Neural cell (in vitro differentiated cells): ENCODE data around the gene PSMB1. TPM values are rescaled to one million over a fixed set of nuclear protein-coding genes. Genes with fewer than 3 reads are reported as not detected.

Source experiments
- H2AFZ ChIP-seq: fragments of 200-600, 300-800 bp; sonication (generic), shearing (Covaris generic); 2 replicates; pipeline ENCODE4 v1.6.0; 2014; ENCODE audit warnings: low read depth, mild to moderate bottlenecking, antibody characterized with exemption, low read length, moderate library complexity
- H3F3A ChIP-seq: fragments of 200-600 bp; shearing (Covaris generic); 2 replicates; pipeline ENCODE4 v1.6.1; 2016; ENCODE audit warnings: mild to moderate bottlenecking, moderate library complexity, mixed read lengths, antibody characterized with exemption, low read length; ENCODE audit not compliant: insufficient read depth, poor library complexity, severe bottlenecking
- H3K27ac ChIP-seq: fragments of 200-600, 300-800 bp; sonication (generic), shearing (Covaris generic); 2 replicates; pipeline ENCODE4 v1.5.1; 2014; ENCODE audit warnings: mild to moderate bottlenecking, low read length, moderate library complexity
- H3K27me3 ChIP-seq: fragments of 300-800, 200-600 bp; sonication (generic), shearing (Covaris generic); 2 replicates; pipeline ENCODE4 v1.6.0; 2014; ENCODE audit warnings: mild to moderate bottlenecking, low read depth, low read length, moderate library complexity; ENCODE audit not compliant: insufficient read depth
- H3K36me3 ChIP-seq: fragments of 300-800, 200-600 bp; sonication (generic), shearing (Covaris generic); 2 replicates; pipeline ENCODE4 v1.5.1; 2014; ENCODE audit warnings: mild to moderate bottlenecking, antibody characterized with exemption, low read length, moderate library complexity; ENCODE audit not compliant: insufficient read depth
- H3K4me2 ChIP-seq: fragments of 300-800, 200-600 bp; sonication (generic), shearing (Covaris generic); 2 replicates; pipeline ENCODE4 v1.6.0; 2014; ENCODE audit warnings: mild to moderate bottlenecking, low read length
- H3K4me3 ChIP-seq: fragments of 300-800, 200-600 bp; sonication (generic), shearing (Covaris generic); 2 replicates; pipeline ENCODE4 v1.5.1; 2014; ENCODE audit warnings: mild to moderate bottlenecking, low read length, moderate library complexity
- H3K79me2 ChIP-seq: fragments of 200-600 bp; shearing (Covaris generic); replicated peaks from 2 replicates; pipeline ENCODE4 v1.6.0; 2014; ENCODE audit warnings: mild to moderate bottlenecking, low read length, moderate library complexity; ENCODE audit not compliant: insufficient read depth
- H3K9ac ChIP-seq: fragments of 300-800, 200-600 bp; sonication (generic), shearing (Covaris generic); 2 replicates; pipeline ENCODE4 v1.6.1; 2016; ENCODE audit warnings: mild to moderate bottlenecking, low read length, mixed read lengths
- H3K9me2 ChIP-seq: fragments of 200-600 bp; shearing (Covaris generic); 2 replicates; pipeline ENCODE4 v1.6.1; 2016; ENCODE audit warnings: mild to moderate bottlenecking, low read length, mixed read lengths; ENCODE audit not compliant: insufficient read depth
- H3K9me3 ChIP-seq: fragments of 200-600, 300-800 bp; sonication (generic), shearing (Covaris generic); 2 replicates; pipeline ENCODE4 v1.6.1; 2016; ENCODE audit warnings: mild to moderate bottlenecking, mixed run types, low read length, moderate library complexity, mixed read lengths
- H4K20me1 ChIP-seq: fragments of 200-600 bp; shearing (Covaris generic); 2 replicates; pipeline ENCODE4 v1.6.1; 2016; ENCODE audit warnings: mild to moderate bottlenecking, mixed run types; ENCODE audit not compliant: insufficient read depth
- CTCF ChIP-seq: fragments of 450-650 bp; IDR thresholded peaks from 2 replicates; pipeline ENCODE4 v1.5.1; 2014; ENCODE audit warnings: antibody characterized with exemption, mild to moderate bottlenecking, moderate library complexity; ENCODE audit not compliant: poor library complexity, severe bottlenecking
- EP300 ChIP-seq: fragments of 450-650 bp; conservative IDR thresholded peaks from 2 replicates; pipeline ENCODE4 v1.6.1; 2014; ENCODE audit warnings: antibody characterized with exemption, mild to moderate bottlenecking, moderate library complexity; ENCODE audit not compliant: poor library complexity, severe bottlenecking
- EZH2 ChIP-seq: fragments of 200-600, 300-800 bp; shearing (Covaris generic), sonication (generic); IDR thresholded peaks from 2 replicates; pipeline ENCODE4 v1.6.1; 2014; ENCODE audit warnings: antibody characterized with exemption, low read length, borderline replicate concordance, mild to moderate bottlenecking; ENCODE audit not compliant: insufficient read depth, poor library complexity, severe bottlenecking
- MXI1 ChIP-seq: fragments of 450-650 bp; conservative IDR thresholded peaks from 2 replicates; pipeline ENCODE4 v1.6.1; 2014; ENCODE audit warnings: antibody characterized with exemption, mild to moderate bottlenecking; ENCODE audit not compliant: poor library complexity, severe bottlenecking
- POLR2AphosphoS5 ChIP-seq: IDR thresholded peaks from 2 replicates; pipeline ENCODE4 v1.6.1; 2012
- RAD21 ChIP-seq: fragments of 450-650 bp; conservative IDR thresholded peaks from 2 replicates; pipeline ENCODE4 v1.6.1; 2014; ENCODE audit warnings: antibody characterized with exemption, mild to moderate bottlenecking, moderate library complexity
- SMC3 ChIP-seq: fragments of 450-650 bp; conservative IDR thresholded peaks from 2 replicates; pipeline ENCODE4 v1.6.1; 2014; ENCODE audit warnings: antibody characterized with exemption, mild to moderate bottlenecking, moderate library complexity; ENCODE audit not compliant: poor library complexity
- TAF1 ChIP-seq: IDR thresholded peaks from 2 replicates; pipeline ENCODE4 v1.6.1; 2012; ENCODE audit warnings: low read depth
- polyA plus RNA-seq: library from polyadenylated mRNA; depleted of rRNA; stranded (reverse); fragments of >200 nt; gene quantifications from 2 replicates; pipeline ENCODE4 v1.2.3, GENCODE V29; 2014
- TF ChIP-seq, protein P1 (sequence below): IDR thresholded peaks from 2 replicates; pipeline ENCODE4 v1.6.1; 2012; ENCODE audit warnings: borderline replicate concordance

Gene PSMB1
- polyA plus RNA-seq, 1 donor from 2014 or later, result 365 TPM

GRCh38 chr6:170572704-170573466, 19.8 kb upstream of the PSMB1 start:
- Histone ChIP-seq H2AFZ (no peak overlapping the region), H3K9me2 (no peaks in the 10 kb centered on the region), H3K36me3 (peaks cover 11% of the 10 kb centered on the region), H3K79me2 (no peaks in the 10 kb centered on the region), H3K27me3 (no peaks in the 10 kb centered on the region), H3K27ac (no peak overlapping the region), H3F3A (no peaks in the 10 kb centered on the region), H4K20me1 (no peaks in the 10 kb centered on the region), H3K4me3 (no peak overlapping the region), H3K9ac (no peak overlapping the region), H3K9me3 (no peaks in the 10 kb centered on the region), H3K4me2 (no peak overlapping the region)
- TF ChIP-seq EP300 (no peak), TAF1 (no peak), EZH2 (no peak), RAD21 (no peak), MXI1 (no peak), SMC3 (no peak), CTCF (no peak), POLR2AphosphoS5 (no peak)
- TF ChIP-seq, protein P1, sequence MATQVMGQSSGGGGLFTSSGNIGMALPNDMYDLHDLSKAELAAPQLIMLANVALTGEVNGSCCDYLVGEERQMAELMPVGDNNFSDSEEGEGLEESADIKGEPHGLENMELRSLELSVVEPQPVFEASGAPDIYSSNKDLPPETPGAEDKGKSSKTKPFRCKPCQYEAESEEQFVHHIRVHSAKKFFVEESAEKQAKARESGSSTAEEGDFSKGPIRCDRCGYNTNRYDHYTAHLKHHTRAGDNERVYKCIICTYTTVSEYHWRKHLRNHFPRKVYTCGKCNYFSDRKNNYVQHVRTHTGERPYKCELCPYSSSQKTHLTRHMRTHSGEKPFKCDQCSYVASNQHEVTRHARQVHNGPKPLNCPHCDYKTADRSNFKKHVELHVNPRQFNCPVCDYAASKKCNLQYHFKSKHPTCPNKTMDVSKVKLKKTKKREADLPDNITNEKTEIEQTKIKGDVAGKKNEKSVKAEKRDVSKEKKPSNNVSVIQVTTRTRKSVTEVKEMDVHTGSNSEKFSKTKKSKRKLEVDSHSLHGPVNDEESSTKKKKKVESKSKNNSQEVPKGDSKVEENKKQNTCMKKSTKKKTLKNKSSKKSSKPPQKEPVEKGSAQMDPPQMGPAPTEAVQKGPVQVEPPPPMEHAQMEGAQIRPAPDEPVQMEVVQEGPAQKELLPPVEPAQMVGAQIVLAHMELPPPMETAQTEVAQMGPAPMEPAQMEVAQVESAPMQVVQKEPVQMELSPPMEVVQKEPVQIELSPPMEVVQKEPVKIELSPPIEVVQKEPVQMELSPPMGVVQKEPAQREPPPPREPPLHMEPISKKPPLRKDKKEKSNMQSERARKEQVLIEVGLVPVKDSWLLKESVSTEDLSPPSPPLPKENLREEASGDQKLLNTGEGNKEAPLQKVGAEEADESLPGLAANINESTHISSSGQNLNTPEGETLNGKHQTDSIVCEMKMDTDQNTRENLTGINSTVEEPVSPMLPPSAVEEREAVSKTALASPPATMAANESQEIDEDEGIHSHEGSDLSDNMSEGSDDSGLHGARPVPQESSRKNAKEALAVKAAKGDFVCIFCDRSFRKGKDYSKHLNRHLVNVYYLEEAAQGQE, result no peak

- Histone ChIP-seq H3K4me2 (no peak overlapping the region), H3K27ac (no peak overlapping the region), H3K9ac (no peak overlapping the region), H3K9me3 (no peaks in the 10 kb centered on the region), H3K36me3 (peaks cover 5% of the 10 kb centered on the region), H2AFZ (no peak overlapping the region), H3K27me3 (no peaks in the 10 kb centered on the region), H3K79me2 (no peaks in the 10 kb centered on the region), H3F3A (no peaks in the 10 kb centered on the region), H3K9me2 (no peaks in the 10 kb centered on the region), H4K20me1 (no peaks in the 10 kb centered on the region), H3K4me3 (no peak overlapping the region)
- TF ChIP-seq TAF1 (no peak), EP300 (no peak), MXI1 (no peak), SMC3 (no peak), POLR2AphosphoS5 (no peak), EZH2 (no peak), RAD21 (no peak)
- TF ChIP-seq, protein P1, result no peak
These were observed 11.9 kb upstream of the PSMB1 start for GRCh38 chr6:170564936-170565530.
